GM19467 (cell line): ENCODE results near the gene CYB5RL.

ENCODE experiments used
- ATAC-seq: cut with Tn5 transposase; IDR thresholded peaks from one replicate; pipeline ENCODE4 v1.9.1; 2021; ENCODE audit warnings: mild to moderate bottlenecking, moderate library complexity; ENCODE audit not compliant: unreplicated experiment

Gene CYB5RL

GRCh38 chr1:54163051-54163450 lies 36.8 kb downstream of the CYB5RL start:
- no peak for ATAC-seq

DNA sequence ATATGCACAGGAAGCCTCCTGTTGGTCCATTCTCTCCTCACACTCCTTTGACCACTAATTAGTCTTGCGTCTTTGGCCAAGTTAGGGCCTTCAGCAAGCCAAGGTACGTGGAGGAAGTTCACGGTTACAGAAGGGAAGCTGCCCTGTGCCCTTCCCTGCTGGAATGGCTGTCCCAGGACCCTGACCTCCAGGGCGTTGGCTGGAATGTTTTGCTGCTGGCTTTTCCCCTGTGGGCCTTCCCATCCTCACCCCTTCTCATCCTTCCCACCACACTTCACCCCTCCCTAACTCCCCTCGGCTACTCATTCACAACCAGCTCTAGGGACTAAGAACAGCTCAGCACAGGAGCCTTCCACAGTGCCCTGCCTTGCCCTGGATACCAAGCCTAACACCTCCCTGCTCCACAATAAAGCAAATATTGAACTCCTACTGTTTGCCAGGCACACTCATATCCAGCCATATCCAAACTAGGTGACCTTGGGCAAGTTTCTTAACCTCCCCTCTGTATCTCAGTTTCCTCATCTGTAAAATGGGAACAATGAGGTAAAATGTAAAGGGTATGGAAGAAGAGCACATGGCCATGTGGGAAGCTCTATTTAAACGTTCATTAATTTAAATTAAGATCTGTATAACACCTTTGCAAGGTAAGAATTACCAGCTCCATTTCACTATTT lies 38.2 kb downstream of the CYB5RL start:
- no peak for ATAC-seq

DNA sequence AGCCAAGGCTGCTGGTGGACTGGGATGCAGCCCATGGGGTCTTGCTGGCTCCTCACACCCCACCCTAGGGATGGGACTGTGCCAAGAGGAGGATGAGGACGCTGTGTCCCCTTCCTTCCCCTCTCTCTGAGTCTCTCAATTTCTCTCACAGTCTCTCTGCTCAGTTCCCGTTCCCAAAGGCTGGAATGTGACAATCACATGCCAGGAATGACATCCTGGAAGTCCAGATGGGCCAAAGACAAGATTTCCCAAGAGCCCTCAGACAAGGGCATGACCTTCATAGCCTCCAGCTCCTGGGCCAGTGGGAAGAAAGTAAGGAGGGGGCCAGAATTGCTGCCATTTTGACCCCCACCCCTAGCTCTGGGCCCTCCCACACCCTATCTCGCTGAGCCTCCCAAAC lies 39.5 kb downstream of the CYB5RL start:
- ATAC-seq: no peak

DNA sequence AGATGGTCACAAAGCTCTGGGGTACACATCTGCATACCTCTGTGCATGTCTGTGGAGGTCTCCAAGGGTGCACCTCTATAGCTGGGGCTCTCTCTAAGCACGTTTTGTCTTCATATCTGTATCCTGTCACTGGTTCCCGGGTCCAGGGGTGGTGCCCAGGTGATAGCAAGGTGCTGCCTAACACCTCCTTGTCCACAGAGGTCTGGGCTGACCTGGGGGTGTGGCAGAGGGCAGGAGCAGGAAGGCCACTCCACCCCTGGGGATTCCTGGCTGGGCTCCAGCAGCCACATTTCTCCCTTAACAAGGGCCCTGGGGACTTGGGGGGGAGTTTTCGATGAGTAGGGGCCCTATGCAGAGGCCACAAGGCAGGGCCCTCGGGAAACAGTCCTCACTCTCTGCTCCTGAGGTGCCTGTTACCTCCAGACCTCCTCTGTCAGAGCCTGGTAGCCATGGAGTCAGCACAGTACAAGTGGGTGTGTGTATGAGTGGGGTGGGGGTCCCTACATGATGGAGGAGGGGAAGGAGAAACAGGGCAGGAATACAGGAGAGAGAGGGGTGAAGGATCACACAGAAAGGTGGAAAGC lies 40.0 kb downstream of the CYB5RL start:
- ATAC-seq: no peak

DNA sequence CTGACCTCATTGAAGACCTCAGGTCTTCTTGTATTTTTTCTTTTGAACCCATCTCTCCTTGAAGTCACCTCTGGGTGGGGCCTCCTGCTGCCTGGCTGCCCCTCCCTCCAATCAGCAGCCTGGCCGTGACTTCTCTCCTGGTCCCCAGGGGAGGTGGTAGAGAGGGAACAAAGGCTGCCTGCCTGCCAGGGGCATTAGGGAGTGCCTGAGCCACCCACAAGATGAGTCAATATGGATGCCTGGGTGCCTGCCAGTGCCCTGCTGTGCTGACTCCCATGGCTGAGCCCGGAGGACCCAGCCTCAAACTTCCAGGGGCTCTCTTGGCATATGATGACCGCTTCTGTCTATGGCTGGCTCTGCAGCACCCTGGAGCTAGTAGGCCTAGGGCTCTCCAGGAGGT lies 41.8 kb downstream of the CYB5RL start:
- no peak for ATAC-seq

GRCh38 chr1:54157401-54157800 lies 42.4 kb downstream of the CYB5RL start:
- no peak for ATAC-seq

DNA sequence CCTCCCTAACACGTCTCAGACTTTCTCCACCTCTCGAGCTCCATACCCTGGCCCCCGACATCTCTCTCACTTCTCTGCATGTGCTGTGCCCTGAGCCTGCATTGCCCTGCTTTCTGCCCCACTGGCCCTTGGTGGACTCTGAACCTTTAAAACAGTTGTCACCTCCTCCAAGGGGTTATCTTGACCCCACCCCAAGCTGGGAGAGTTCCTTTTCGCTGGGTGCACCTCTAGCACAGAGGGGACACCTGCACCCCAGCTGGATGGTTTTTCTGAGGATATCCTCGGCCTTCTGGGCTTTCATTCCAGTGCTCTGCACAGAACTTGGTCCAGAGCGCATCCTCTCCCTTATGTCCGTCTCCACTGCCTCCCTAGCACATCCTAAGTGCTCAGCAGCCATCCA lies 42.8 kb downstream of the CYB5RL start:
- ATAC-seq: no peak

- no peak for ATAC-seq
Observed at GRCh38 chr1:54156201-54156600, 43.6 kb downstream of the CYB5RL start.

DNA sequence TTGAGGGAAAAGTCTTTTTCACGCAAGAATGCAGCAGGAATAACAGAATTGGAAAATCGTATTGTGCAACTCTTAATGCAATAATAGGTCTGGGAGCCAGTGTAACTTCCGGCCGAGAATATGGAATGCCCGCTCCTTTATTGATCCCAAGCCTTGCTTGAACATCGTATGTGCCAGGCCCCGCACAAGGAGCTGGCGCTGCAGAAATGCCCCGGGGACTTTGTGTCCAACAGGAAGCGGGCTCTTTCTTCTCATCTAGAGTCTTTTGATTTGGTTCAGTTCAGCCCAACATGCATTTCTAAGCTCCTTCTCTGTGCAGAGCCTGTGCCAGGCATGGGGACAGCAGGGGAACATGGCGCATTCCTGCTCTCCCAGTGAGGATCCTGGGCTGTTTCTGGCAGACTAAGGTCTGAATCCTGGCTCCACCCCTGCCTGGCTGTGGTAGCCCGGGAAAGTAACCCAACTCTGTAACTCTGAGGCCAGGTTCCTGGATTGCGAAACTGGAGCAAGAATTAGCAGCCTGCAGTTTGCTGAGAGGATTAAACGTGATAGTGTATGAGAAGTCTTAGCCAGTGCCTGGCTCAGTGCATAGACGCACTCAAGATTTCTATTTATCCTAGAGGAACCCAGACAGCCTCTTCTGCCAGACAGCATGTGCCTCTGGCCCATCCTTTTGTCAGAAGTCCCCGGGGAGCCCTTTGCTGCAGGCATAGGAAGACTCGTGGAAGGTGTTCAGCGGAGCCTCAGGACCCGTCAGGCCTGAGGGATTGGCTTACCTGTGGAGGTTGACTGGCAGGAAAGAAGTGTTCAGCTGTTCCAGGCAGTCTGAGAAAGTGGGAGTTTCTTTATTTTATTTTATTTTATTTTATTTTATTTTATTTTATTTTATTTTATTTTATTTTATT lies 46.0 kb downstream of the CYB5RL start:
- no peak for ATAC-seq

DNA sequence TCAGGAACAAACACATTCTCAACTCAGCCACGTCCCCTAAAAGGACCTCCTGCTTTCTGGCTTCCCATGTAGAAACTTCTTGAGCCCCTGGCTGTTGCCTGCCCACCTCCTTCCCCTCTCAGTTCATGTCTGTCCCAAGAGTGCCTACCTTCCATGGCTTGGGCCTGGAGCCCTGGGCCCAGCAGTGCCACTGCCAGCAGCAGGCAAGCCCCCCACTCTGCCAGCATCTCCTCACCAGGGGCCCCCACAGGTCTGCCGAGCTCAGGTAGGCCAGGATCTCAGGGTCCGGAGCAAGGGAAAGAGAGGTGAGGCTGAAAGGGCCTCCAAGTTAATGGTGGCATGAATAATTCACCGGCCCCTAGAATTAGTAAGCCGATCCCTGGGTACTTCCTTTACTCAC lies 47.1 kb downstream of the CYB5RL start, which contains the start of gene CDCP2:
Gene CDCP2 (minus strand): TSS at position 305 of the 400 bp plus-strand sequence. CDS start 78 bp downstream, at position 227.
- no peak for ATAC-seq

GRCh38 chr1:54151013-54151412 lies 48.8 kb downstream of the CYB5RL start:
- no peak for ATAC-seq
